ENCODE data around the gene TMA16.

Gene TMA16

GRCh38 chr4:163473130-163473529, 21.4 kb upstream of the TMA16 start:
- no peak for TF ChIP-seq CTCF (conservative IDR thresholded peaks at IDR 0.05)
- H3K27ac ChIP-seq = no peak overlapping the region

- H3K27ac ChIP-seq = no peak within 1 kb of the TSS
- no peak for TF ChIP-seq CTCF (conservative IDR thresholded peaks at IDR 0.05)
These were observed 20.9 kb upstream of the TMA16 start, which contains the start of gene TKTL2 for GRCh38 chr4:163473576-163473975. TKTL2 (minus strand) TSS chr4:163473754; CDS start chr4:163473734, 20 bp downstream.

GRCh38 chr4:163474027-163474426, 20.5 kb upstream of the TMA16 start:
- H3K27ac ChIP-seq = no peak overlapping the region
- TF ChIP-seq CTCF (conservative IDR thresholded peaks at IDR 0.05) = no peak

- no peak overlapping the region for H3K27ac ChIP-seq
- no peak for TF ChIP-seq CTCF (conservative IDR thresholded peaks at IDR 0.05)
These were observed 17.6 kb upstream of the TMA16 start for GRCh38 chr4:163476761-163477438.

GRCh38 chr4:163482190-163482589, 12.3 kb upstream of the TMA16 start:
- TF ChIP-seq CTCF (conservative IDR thresholded peaks at IDR 0.05) = no peak
- H3K27ac ChIP-seq = no peak overlapping the region

- TF ChIP-seq CTCF (conservative IDR thresholded peaks at IDR 0.05) = peak; percentile 70
- no peak overlapping the region for H3K27ac ChIP-seq
These were observed 9.6 kb upstream of the TMA16 start for GRCh38 chr4:163484906-163485305.

GRCh38 chr4:163485589-163485988, 8.9 kb upstream of the TMA16 start:
- H3K27ac ChIP-seq = no peak overlapping the region
- TF ChIP-seq CTCF (conservative IDR thresholded peaks at IDR 0.05) = no peak
